Caki2 (cell line): Measurements from ENCODE around the gene PHACTR3. TPM values are rescaled to one million over a fixed set of nuclear protein-coding genes. Genes with fewer than 3 reads are reported as not detected.

ENCODE experiments used
- DNase-seq: peaks from one replicate; pipeline ENCODE4 v3.0.0-alpha.2; 2015; ENCODE audit warnings: low read depth
- in situ Hi-C: cut with HindIII; loops from 2 replicates; pipeline ENCODE4 v1.10.0; 2016; ENCODE audit warnings: low sequenced_read_pairs, low pct_unique_long_range_greater_than_20kb, mixed read lengths
- total RNA-seq: library from RNA; depleted of rRNA; stranded (reverse); fragments of >200 nt; shearing (Covaris generic); gene quantifications from 2 replicates; pipeline ENCODE4 v1.2.3, GENCODE V29; 2014; ENCODE audit warnings: low replicate concordance

PHACTR3 gene
- total RNA-seq, 1 experiment from 2014 or later: not detected

DNA sequence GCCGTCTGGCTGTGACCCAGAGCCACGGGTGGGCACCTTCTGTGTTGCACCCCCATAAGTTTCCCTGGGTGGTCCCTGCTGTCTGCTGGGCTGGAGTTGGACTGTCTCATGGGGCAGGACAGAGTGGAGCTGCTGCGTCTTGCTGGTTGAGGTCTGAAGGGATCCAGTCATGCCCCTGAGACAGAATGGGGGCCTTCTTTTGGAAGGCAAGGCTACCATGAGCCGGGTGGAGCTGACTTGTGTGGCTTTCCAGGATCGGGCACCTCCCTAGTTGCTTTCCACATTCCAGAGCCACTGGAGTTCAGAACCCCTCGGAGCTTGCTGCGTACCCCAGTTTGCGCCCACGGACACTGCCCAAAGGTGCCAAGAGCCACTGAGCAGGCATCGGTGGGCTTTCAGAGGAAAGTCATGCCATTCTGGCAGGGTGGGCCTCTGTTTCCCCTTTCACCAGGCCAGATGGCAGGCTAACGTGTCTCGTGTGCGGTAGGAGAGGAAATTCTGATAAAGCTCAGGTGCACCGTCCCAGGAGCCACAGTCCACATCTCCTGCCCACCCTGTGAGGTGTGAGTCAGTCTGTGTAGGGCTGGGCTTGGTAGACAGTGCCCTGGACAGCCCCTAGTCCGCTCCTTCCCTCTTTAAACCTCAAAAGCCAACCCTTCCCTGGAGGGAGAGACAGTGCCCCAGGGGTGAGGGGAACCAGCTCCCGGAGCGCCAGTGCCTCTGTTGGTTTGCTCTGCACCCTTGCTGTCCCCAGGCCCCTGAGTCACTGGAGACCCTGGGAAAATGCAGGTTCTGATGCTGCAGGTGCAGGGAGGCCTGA, 203.8 kb downstream of the PHACTR3 start:
- DNase-seq: no peak
- in situ Hi-C loops: no loop called here

DNA sequence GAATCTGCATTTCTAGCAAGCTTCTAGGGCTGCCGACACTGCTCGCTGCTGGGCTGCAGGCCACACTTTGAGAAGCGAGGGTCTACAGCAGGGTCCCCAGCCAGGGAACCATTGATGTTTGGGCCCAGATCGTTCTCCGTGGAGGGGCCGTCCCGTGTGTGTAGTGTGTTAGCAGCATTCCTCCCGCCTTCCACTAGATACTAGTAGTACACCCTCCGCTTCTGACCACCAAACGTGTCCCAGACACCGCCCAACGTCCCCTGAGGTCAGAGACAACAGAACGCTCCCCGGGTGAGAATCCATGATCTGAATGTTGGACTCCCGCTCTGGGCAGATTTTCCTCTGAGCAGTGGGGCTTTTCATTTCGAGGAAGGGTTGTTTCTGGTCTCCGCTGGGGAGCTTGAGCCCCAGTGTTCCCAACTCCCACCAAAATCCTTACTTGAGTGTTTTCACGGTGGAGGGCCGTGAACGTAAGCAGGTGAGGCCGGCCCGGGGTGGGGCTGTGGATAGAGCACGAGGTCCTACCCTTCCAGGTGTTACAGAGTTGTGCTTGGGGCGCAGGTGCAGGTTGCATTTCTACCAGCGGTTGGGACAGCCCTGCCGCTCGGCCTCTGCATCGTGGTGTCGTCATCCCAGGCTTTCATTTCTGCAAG, 204.5 kb downstream of the PHACTR3 start:
- no peak for DNase-seq
- in situ Hi-C loops: no loop called here

DNA sequence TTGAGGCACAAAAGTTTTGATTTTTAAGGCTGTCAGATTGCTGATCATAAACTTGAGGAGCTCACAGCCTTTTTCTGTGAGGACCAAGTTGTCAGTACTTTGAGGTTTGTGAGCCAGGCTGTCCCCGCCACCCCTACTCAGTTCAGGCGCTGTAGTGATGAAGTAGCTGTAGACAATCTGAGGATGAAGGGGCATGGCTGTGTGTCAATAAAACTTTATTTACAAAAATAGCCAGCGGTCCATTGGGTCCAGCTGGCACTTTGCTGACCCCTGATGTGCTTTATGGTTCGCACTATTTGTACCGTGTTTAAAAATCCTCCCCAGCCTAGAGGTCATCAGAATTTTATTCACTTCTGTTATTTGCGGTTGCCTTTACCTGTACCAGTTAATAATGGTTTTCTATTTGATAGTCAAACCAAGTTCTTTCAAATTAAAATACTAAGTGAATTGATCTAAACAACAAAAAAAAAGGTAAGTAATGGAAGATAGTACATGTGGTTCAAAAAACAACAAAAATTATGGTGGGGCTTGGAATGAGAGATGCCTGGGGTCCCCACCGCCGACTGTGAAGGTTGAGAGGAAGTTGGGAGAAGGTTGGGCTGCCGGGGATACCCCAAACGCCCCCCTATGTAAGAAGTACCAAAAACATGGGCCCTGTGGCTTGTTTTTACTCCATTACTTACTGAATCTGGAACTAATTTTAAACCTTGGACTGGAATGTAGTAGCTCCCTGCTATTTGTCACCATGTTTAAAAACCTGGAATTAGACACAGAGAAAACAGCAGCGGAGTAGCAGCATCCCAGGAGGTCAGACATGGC, 205.5 kb downstream of the PHACTR3 start:
- DNase-seq: no peak
- in situ Hi-C loops: no loop called here

DNA sequence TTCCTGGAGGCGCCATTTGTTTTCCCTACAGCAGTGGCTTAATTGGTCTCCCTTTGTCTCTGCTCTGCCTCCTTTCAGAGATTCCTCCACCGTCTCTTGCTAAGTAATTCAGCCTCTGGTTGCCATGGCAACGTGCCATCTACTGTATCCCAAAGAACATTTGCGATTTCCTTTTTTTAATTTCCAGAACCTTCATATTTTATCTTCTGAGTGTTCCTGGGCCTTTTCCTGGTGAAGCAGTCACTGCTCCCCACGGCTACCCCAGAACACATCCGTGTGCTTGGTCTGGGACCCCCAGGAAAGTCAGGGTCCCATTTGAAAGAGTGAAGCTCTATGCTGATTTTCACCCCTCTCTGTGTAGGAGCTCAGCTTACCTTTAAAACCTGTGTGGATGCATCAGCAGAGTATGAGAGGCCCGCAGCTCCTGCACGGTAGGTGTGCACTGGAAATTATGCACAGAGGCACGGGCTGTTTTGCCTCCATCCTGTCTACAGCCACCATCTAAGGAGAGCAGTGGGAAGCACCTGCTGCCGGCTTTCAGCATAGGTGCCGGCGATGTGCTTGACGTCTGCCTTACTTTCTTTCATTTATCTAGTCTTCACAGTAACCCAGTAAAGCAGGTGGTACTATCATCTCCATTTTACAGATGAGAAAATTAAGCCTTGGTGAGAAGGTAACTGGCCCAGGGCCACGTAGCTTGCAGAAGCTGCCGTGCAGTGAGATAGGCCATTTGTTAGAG, 206.3 kb downstream of the PHACTR3 start:
- DNase-seq: no peak
- in situ Hi-C loops: no loop called here

DNA sequence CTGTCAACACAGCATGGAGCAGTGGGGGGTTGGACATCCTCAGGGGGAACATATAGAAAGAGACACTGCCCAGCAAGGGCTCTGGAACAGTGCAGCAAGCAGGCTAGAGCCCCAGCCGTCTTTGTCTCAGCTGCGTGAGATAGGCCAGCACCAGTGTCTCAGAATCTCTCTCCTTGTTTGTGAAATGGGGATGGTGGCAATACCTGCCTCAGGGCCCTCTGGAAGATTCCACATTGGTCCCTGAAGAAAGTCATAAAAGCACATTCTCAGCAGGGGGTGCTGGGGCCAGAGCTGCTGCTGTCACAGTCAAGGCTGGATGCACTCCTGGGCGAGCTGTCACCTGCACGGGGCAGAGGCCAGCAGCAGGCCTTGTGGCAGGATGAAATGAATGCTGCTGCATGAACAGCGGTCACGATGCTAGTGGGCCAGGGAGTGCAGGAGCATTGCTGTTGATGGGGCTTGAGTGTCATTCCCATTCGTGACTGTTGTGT, 207.4 kb downstream of the PHACTR3 start:
- DNase-seq: no peak
- in situ Hi-C loops: no loop called here

DNA sequence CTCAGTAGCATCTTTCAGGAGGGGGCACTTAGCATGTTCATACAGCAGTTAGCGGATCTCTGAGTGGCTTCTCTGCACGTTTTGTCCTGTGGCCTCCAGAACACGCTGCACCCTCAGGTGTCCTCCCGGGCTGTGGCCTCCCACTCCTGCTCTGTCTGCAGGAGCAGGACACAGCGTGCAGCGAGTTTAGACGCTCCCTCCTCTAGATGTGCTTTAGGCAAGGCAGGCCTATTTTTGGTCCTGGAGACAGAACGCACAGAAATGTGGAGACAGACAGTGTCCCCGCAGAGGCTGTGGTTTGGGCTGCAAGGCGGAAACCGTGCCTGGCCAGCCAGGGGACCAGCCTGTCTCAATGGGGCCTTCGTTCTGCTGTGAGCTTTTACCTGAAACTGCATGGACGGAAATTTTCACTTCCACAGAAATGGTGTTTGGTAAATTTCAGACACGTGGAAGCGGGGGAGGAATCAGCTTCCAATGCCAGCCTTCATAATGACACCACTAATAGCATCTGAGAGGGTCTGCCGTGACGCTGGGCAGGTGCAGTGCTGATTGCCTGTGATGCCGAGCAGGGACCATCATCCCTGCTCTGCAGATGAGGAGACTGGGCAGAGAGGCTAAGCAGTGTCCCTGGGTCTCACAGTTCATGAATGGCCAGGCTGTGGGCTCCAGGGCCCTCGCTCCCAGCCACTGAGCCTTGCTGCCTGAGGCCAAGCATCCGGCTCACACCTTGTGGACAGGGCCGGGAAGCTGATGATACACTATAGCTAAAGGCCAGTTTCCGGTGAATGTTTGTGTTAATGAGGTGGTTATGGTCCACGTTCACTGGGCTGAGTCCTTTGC, 208.2 kb downstream of the PHACTR3 start:
- in situ Hi-C loops: no loop called here

DNA sequence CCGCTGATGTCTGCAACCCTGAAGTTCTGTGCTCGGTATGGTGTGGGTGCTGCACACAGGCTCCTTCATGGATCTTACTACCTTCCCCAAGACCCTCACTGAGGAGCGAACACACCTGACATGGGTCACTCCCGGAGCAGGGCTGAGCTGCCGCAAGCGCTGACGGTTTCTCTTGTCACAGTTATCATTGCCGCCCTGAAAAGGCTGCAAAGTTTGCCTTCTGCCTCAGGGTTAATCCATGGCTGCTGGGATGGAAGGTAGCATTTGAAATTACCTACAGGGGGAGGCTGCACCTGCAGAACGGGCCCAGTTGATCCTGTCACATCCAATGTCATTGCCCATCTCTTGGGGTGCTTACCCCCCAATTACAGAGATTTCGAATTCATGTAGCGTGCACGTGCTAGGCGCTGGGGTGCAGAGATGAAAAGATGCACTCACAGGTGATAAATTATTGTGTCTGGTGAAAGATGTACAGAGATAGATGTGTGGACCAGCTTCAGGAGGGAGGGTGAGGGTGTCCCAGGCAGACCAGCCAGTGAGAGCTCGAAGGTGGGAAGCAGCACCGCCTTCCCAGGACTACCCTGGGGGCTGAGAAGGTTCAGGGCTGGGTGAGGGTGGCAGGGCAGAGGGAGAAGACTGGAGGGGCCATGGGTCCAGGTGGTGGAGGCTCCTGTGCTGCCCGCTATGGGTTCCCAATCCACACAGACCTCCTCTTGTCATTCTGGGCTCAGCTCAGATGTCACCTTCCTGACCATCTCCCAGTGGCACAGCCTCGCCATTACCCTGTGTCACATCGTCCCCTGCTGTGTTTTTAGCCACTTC, 209.0 kb downstream of the PHACTR3 start:
- no peak for DNase-seq
- in situ Hi-C loops: no loop called here

More for the DNA sequence above, 208.2 kb downstream of the PHACTR3 start:
- DNase-seq: no peak

DNA sequence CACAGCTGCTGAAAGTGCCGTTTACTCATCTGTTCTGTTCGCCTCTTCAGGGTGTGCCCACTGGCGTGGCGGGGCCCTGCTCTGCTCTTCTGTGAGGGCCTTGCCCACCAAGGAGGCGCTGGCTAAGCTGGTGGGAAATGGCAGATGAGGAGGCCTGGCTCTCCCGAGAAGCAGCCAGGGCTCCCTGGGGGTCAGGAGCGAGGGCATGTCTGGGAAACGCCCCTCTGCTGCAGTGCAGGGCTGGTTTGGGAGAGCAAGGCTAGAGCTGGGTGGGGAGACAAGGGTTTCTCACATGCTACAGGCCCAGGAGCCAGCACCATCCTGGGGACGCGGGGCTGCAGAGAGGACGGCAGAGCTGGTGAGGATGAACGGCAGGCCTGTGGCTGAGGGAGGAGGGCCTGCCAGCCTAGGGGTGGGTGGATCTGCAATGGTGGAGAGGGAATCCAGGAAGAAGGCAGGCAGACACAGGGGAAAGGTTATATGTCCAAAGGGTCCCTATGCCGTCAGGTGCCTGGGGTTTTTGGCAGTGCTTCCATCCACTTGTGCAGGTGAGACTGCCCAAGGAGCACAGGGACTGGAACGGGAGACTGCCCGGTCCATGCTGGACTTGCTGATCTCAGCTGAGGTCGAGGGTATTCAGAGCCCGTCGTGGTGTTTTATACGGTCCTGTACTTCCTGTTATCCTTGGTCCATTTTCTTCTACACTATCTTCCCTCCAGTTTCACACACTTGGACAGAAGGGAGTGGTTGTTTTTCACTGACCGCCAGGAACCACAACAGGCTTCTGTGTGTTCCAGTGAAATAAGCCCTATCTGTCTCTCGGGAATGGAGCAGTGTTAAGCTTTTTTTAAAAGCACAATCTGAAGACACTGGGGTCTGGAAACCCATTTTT, 209.9 kb downstream of the PHACTR3 start:
- in situ Hi-C loops: no loop called here

DNA sequence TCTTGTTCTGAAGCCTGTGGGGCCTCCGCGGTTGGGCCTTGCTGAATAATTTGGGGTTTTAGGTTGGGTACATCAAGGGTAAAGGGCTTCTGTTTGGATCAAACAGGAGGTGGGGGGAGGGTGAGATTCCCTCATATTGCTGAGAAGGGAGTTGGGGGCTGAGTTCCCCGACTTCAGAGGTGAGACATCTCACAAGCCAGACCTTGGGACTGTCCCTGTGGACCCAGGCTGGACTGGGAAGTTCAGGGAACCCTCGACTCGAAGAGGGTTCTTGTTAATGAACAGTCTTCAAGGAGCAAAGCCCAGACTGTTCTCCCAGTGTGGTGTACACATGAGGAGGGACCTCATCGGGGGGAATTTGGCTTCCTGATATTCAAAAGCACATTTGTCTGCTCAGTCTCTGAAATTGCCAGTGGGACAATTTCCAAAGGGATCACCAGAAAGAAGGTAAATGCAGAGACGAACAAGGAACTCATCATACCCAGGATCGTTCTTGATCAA, 210.6 kb downstream of the PHACTR3 start:
- DNase-seq: no peak
- in situ Hi-C loops: no loop called here

More for the DNA sequence above, 209.9 kb downstream of the PHACTR3 start:
- no peak for DNase-seq

DNA sequence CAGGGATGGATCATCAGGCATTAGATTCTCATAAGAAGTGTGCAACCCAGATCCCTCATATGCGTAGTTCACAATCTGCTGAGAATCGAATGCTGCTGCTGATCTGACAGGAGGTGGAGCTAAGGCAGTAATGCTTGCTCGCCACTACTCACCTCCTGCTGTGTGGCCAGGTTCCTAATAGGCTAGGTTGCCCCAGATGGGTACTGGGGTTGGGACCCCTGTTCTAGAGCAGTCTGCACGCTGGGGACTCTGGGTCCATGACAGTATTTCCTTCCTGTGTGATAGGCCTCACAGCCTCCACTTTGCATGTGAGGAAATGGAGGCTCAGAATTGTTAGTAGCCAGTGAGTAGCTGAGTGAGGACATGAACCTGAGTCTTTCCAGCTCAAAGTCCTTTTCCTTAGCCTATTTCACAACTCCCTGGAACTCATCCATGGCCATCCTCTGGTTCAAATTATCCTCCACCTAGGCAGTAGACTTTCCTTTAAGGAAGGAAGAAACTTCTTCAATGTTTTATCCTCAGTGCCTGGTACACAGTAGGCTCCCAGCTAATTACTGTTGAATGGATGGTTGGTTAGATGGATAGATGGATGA, 211.9 kb downstream of the PHACTR3 start:
- in situ Hi-C loops: no loop called here
- DNase-seq: no peak

DNA sequence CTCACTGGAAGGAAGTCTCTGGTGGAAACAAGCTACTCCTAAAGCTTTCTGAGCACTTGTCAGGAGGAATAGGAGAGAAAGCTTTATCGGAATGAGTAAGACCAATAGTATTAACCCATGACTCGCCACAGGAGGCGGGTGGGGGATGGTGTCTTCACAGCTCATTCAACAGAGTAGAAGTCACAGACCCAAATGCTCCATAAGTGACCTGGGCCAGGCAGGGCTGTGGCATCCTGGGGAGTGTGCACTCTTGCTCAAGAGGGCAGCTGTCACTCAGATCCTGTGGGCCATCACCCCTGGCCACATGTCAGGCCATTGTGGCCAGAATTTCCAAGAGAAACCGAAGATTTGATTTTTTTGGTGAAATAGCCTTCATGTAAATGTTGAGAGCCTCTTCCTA, 213.1 kb downstream of the PHACTR3 start:
- in situ Hi-C loops: no loop called here
- no peak for DNase-seq

DNA sequence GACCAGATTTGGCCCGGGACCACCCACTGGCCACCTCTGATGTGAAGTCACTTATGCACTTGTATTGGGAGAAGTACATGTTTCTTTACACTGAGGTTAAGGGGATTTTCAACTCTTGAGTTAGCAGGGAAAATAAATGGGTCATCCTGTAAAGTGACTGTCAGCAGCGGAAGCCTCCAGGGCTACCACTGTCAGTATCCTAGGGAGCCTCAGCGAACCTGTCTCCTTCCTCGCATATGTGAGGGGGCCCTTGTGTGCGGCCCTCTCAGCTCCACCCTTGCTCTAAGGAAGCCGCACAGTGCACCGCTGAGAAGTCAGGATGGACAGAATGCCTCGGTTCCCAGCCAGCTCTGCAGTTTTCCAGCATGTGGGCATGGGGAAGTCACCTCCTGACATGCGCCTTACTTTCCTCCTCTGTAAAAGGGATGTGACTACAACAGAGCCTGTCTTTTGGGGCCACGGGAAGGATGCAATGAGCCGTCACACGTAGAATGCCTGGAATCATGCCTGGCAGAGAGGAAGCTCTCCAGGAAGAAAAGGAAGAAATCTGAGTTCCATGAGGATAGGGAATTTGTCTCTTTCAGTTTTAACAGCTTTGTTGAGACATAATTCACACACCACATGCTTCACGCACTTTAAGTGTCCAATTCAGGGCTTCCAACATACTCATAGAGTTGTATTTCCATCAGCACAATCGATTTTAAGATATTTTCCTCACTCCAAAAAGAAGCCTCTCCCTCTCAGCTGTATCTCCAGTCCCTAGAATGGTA, 213.7 kb downstream of the PHACTR3 start:
- in situ Hi-C loops: no loop called here
- no peak for DNase-seq

DNA sequence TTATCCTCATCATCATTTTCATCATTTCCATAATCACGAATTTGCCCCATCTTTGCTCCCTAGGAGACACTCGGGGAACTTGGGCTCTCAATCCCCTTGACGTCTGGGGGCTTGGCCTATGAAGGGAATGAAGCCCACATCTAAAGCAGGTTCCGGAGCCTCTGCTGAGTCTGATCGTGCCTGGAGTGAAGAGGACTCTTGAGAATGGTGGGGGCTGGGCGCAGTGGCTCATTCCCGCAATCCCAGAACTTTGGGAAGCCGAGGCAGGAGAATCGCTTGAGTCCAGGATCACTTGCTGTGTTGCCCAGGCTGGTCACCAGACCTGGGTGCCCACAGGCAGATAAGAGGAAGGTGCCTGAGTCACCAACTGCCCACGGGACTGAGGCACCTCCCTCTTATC, 214.6 kb downstream of the PHACTR3 start:
- in situ Hi-C loops: no loop called here
- DNase-seq: no peak

DNA sequence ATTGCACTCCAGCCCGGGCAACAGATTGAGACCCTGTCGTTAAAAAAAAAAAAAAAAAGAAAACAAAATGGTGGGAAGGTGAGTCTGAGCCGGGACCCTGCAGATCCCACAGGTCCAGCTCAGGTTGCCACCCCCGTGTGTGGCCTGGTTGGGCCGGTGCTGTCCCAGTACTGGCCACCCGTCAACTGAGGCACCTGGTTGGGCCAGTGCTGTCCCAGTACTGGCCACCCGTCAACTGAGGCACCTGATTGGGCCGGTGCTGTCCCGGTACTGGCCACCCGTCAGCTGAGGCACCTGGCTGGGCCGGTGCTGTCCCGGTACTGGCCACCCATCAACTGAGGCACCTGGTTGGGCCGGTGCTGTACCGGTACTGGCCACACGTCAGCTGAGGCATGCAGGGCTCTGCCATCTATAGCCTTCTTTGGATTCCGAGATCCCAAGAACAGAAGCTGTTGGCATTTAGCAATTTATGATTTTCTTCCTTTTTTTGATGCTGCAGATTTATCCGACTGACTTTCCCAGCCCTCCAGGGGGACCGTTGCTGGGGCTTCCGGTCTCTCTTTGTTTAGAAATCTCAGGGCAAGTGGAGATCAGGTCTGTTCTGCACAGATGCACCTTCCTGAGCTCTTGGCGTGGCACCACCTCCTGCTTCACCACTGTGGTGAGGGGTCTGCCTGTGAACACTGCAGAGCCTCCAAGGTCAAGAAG, 215.3 kb downstream of the PHACTR3 start:
- in situ Hi-C loops: no loop called here
- DNase-seq: no peak
